GM12878 (cell line): ENCODE measurements around the gene LRRIQ4.

Experiments
- IKZF1 ChIP-seq: fragments of 450-650 bp; conservative IDR thresholded peaks from 2 replicates; pipeline ENCODE4 v1.6.1; 2017; ENCODE audit warnings: antibody characterized with exemption, mild to moderate bottlenecking
- JUND ChIP-seq: IDR thresholded peaks from 2 replicates; pipeline ENCODE4 v1.6.1; 2012; ENCODE audit warnings: low read depth, mild to moderate bottlenecking, low read length, improper control_type of control experiment, moderate library complexity
- NRF1 ChIP-seq: conservative IDR thresholded peaks from 2 replicates; pipeline ENCODE4 v1.6.1; 2011; ENCODE audit warnings: mild to moderate bottlenecking, low read depth, low read length, improper control_type of control experiment
- PML ChIP-seq: IDR thresholded peaks from 2 replicates; pipeline ENCODE4 v1.6.1; 2012; ENCODE audit warnings: low read length, inconsistent platforms
- POLR2A ChIP-seq: IDR thresholded peaks from 2 replicates; pipeline ENCODE4 v1.6.1; 2011; ENCODE audit warnings: low read depth, mild to moderate bottlenecking, low read length
- RCOR1 ChIP-seq: conservative IDR thresholded peaks from 2 replicates; pipeline ENCODE4 v1.6.1; 2012; ENCODE audit warnings: low read depth, low read length, improper control_type of control experiment
- SMC3 ChIP-seq: IDR thresholded peaks from 2 replicates; pipeline ENCODE4 v1.6.1; 2011; ENCODE audit warnings: low read length, improper control_type of control experiment, borderline replicate concordance
- SP1 ChIP-seq: IDR thresholded peaks from one replicate; pipeline ENCODE4 v1.6.1; 2011; ENCODE audit warnings: low read depth, low read length
- TF ChIP-seq, protein P1 (sequence below): IDR thresholded peaks from 2 replicates; pipeline ENCODE4 v1.6.1; 2012; ENCODE audit warnings: low read length, inconsistent platforms

DNA sequence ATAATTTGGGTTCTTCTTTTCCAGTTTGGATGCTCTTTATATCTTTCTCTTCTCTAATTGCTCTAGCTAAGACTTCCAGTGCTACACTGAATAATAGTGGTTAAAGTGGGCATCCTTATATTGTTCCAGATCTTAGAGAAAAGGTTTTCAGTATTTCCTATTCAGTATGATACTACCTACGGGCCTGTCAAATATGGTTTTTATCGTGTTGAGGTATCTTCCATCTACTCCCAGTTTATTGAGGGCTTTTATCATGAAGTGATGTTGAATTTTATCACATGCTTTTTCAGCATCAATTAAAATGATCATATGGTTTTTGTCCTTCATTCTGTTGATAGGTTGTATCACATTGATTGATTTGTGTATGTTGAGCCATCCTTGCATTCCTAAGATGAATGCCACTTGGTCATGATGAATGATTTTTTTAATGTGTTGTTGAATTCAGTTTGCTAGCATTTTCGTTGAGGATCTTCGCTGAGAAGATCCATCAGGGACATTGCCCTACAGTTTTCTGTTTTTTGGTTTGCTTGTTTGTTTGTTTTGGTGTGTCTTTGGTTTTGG is 3.0 kb downstream of the LRRIQ4 start:
- TF ChIP-seq JUND (no peak), SMC3 (no peak), POLR2A (no peak), NRF1 (no peak), PML (no peak), SP1 (no peak), IKZF1 (no peak), RCOR1 (no peak)
- TF ChIP-seq, protein P1, sequence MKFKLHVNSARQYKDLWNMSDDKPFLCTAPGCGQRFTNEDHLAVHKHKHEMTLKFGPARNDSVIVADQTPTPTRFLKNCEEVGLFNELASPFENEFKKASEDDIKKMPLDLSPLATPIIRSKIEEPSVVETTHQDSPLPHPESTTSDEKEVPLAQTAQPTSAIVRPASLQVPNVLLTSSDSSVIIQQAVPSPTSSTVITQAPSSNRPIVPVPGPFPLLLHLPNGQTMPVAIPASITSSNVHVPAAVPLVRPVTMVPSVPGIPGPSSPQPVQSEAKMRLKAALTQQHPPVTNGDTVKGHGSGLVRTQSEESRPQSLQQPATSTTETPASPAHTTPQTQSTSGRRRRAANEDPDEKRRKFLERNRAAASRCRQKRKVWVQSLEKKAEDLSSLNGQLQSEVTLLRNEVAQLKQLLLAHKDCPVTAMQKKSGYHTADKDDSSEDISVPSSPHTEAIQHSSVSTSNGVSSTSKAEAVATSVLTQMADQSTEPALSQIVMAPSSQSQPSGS: no peak
